ENCODE results near the gene USP11. TPM values are rescaled to one million over a fixed set of nuclear protein-coding genes. Genes with fewer than 3 reads are reported as not detected.
"Not testable (repeated sequence)": the region's sequence is repeated elsewhere in the genome, so short reads cannot be mapped to it uniquely, and the experiment has no call there.

USP11 gene
- total RNA-seq, 1 experiment from 2014 or later = 153 TPM

DNA sequence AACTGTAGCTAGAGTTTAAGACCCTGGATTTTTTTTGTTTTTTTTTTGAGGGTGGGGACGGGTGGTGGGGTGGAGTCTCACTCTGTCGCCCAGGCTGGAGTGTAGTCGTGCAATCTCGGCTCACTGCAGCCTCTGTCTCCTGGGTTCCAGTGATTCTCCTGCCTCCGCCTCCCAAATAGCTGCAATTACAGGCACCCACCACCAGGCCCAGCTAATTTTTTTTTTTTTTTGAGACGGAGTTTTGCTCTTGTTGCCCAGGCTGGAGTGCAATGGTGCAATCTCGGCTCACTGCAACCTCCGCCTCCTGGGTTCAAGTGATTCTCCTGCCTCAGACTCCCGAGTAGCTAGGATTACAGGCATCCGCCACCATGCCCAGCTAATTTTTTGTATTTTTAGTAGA is 51.8 kb downstream of the USP11 start:
- H3K36me3 Mint-ChIP-seq (ENCODE audit: insufficient read depth in 1 of 3, low read depth in 3 of 3); H3K27ac ChIP-seq (ENCODE audit: insufficient read length, low read depth, low read length); H3K56ac ChIP-seq (ENCODE audit: insufficient read length, low read depth, low read length); H3K4me1 ChIP-seq (ENCODE audit: insufficient read depth, low read length); DNase-seq; H3K23ac ChIP-seq (ENCODE audit: insufficient read length, low read depth, low read length); H3K4ac ChIP-seq (ENCODE audit: low read depth, low read length); H3K18ac ChIP-seq (ENCODE audit: insufficient read length, low read depth, low read length); H3T11ph ChIP-seq (ENCODE audit: low read length); H4K5ac ChIP-seq (ENCODE audit: insufficient read length, low read depth, low read length); H3K79me2 ChIP-seq (ENCODE audit: insufficient read depth, low read length); H3K9me3 ChIP-seq (ENCODE audit: control insufficient read depth, low read depth, low read length); H2BK5ac ChIP-seq (ENCODE audit: insufficient read length, low read length); H2BK120ac ChIP-seq (ENCODE audit: low read depth, low read length, poor library complexity, severe bottlenecking); H3K23me2 ChIP-seq (ENCODE audit: insufficient read length, low read depth, low read length, poor library complexity, severe bottlenecking); H3K27me3 ChIP-seq (ENCODE audit: insufficient read depth, low read length); H4K91ac ChIP-seq (ENCODE audit: insufficient read length, low read depth, low read length); H3K79me1 ChIP-seq (ENCODE audit: insufficient read depth, low read depth, low read length, poor library complexity, severe bottlenecking); H2BK20ac ChIP-seq (ENCODE audit: low read depth, low read length, poor library complexity, severe bottlenecking); H2BK12ac ChIP-seq (ENCODE audit: insufficient read length, low read depth, low read length); H3K4me1 Mint-ChIP-seq; H3K4me2 ChIP-seq (ENCODE audit: insufficient read depth, insufficient read length, low read length); H3K9ac ChIP-seq (ENCODE audit: extremely low read depth, insufficient read length, low read length); H2BK15ac ChIP-seq (ENCODE audit: low read depth, low read length); H3K27ac Mint-ChIP-seq; H3K27me3 Mint-ChIP-seq (ENCODE audit: low read depth); H3K14ac ChIP-seq (ENCODE audit: insufficient read depth, low read length); H2AK5ac ChIP-seq (ENCODE audit: insufficient read length, low read length); H3K4me3 Mint-ChIP-seq; H4K20me1 ChIP-seq (ENCODE audit: control insufficient read depth, insufficient read depth, insufficient read length); H2AFZ ChIP-seq (ENCODE audit: low read length); H4K8ac ChIP-seq (replicated peaks; ENCODE audit: insufficient read length, low read depth, low read length): not testable (repeated sequence)
- H3K9me3 Mint-ChIP-seq = peaks cover 35 to 38% of the 10 kb centered on the region in 2 experiments
- WGBS (ENCODE audit: extremely low coverage, insufficient read length, low lambda C conversion rate) = no CpG with 5 or more reads among the region's 10 CpGs
- TF ChIP-seq, protein P1, sequence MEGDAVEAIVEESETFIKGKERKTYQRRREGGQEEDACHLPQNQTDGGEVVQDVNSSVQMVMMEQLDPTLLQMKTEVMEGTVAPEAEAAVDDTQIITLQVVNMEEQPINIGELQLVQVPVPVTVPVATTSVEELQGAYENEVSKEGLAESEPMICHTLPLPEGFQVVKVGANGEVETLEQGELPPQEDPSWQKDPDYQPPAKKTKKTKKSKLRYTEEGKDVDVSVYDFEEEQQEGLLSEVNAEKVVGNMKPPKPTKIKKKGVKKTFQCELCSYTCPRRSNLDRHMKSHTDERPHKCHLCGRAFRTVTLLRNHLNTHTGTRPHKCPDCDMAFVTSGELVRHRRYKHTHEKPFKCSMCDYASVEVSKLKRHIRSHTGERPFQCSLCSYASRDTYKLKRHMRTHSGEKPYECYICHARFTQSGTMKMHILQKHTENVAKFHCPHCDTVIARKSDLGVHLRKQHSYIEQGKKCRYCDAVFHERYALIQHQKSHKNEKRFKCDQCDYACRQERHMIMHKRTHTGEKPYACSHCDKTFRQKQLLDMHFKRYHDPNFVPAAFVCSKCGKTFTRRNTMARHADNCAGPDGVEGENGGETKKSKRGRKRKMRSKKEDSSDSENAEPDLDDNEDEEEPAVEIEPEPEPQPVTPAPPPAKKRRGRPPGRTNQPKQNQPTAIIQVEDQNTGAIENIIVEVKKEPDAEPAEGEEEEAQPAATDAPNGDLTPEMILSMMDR (conservative IDR thresholded peaks at IDR 0.05) = peak; percentile 35
